Melanocyte of skin (primary cell): ENCODE results near the gene PKP1. TPM values are rescaled to one million over a fixed set of nuclear protein-coding genes. Genes with fewer than 3 reads are reported as not detected.

ENCODE experiments used
- total RNA-seq, 2 donors: library from RNA; depleted of rRNA; stranded (reverse); fragments of >200 nt; gene quantifications; 2 replicates each; pipeline ENCODE4 v1.2.3, GENCODE V29; 2012

PKP1 gene, protein sequence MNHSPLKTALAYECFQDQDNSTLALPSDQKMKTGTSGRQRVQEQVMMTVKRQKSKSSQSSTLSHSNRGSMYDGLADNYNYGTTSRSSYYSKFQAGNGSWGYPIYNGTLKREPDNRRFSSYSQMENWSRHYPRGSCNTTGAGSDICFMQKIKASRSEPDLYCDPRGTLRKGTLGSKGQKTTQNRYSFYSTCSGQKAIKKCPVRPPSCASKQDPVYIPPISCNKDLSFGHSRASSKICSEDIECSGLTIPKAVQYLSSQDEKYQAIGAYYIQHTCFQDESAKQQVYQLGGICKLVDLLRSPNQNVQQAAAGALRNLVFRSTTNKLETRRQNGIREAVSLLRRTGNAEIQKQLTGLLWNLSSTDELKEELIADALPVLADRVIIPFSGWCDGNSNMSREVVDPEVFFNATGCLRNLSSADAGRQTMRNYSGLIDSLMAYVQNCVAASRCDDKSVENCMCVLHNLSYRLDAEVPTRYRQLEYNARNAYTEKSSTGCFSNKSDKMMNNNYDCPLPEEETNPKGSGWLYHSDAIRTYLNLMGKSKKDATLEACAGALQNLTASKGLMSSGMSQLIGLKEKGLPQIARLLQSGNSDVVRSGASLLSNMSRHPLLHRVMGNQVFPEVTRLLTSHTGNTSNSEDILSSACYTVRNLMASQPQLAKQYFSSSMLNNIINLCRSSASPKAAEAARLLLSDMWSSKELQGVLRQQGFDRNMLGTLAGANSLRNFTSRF
- 1 to 10 TPM in 1 of 2 donors, under 1 TPM in 1; 1.00 to 1.0 TPM for total RNA-seq

DNA sequence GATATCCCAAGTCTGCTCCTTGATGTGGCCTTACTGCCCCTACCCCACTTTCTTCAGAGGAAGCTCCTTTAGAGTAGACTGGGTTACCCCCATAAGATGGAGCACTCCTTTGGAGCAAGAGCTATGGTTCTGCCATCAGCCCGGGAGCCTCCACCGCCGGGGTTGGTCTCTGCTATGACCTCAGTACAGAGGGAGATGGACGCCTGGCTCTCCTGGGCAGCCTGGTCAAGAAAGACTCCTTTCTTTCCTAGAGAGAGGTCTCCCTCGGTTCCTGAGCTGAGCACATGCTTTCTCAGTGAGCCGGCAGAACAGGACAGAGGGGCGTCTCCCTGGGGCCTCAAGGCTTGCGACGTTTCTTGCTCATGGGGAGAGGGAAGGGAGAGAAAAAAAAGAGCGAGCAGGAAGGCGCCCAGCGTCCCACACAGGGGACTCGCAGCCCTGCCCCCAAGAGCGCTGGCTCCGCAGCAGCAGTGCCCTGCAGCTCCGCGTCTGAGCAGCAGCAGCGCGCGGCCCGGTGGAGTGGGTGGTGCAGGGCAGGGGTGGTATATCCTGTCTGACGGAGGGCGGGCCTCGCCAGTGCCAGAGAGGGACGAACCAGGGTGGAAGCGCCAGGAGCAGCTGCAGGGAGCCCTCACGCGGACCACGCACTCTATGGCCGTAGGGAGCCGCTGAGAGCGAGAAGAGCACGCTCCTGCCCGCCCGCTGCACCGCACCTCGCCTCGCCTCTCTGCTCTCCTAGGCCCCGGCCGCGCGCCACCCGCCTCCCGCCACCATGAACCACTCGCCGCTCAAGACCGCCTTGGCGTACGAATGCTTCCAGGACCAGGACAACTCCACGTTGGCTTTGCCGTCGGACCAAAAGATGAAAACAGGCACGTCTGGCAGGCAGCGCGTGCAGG is at the start of gene PKP1:
Gene PKP1, plus strand, starts transcription at position 576 of the 899 bp plus-strand sequence. Its CDS starts 197 bp downstream, at position 773.

DNA sequence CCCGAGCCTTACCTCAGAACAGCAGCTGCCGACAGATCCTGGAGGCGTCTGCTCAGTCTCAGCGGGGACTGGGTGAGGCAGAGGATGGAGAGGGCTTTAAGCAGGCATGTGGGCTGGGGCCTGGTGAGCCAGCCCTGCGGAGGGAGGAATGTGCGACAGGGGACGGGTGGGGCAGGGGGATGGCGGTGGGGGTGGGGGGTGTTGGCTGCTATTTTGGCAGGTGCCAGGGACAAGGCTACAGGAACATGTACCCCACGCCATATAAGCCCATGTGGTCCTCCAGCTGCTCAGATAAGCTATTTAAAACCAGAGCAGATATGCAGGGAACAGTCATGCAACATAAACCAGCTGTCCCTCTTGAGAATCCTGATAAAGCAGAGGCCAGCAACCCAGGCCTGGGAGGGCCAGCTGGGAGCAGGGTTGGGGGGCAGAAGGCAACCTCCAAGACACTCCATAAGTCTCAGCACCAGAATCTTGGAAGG is 94.3 kb downstream of the PKP1 start, which contains the start of gene TNNT2:
Gene TNNT2, minus strand, starts transcription at position 70 of the 482 bp plus-strand sequence. CDS start 4,426 bp downstream, outside the sequence.

Other genes with a start within 250 kb of the PKP1 start
- not detected for gene CACNA1S, start 171.1 kb upstream of the PKP1 start, total RNA-seq
- gene ASCL5, start 156.3 kb upstream of the PKP1 start, total RNA-seq: not detected
- 10 to 100 TPM; 43.7 to 49.0 TPM for gene TMEM9, start 129.0 kb upstream of the PKP1 start, total RNA-seq
- not detected for gene IGFN1, start 92.7 kb upstream of the PKP1 start, total RNA-seq
- gene TNNT2, start 94.2 kb downstream of the PKP1 start, total RNA-seq: under 1 TPM in 1 of 2 donors, not detected in 1; under 0.01 TPM
- gene LAD1, start 115.8 kb downstream of the PKP1 start, total RNA-seq: under 1 TPM in 1 of 2 donors, not detected in 1; 0.34 TPM
- not detected for gene TNNI1, start 138.2 kb downstream of the PKP1 start, total RNA-seq
- gene PHLDA3, start 185.7 kb downstream of the PKP1 start, total RNA-seq: 10 to 100 TPM; 23.7 to 40.6 TPM
- 100 to 1,000 TPM; 316 to 386 TPM for gene CSRP1, start 223.6 kb downstream of the PKP1 start, total RNA-seq